Measurements from ENCODE around the gene ABLIM2. TPM values are rescaled to one million over a fixed set of nuclear protein-coding genes. Genes with fewer than 3 reads are reported as not detected.

The ABLIM2 gene
- total RNA-seq, 2 donors from 2014 or later, result 6.0 to 20.8 TPM

DNA sequence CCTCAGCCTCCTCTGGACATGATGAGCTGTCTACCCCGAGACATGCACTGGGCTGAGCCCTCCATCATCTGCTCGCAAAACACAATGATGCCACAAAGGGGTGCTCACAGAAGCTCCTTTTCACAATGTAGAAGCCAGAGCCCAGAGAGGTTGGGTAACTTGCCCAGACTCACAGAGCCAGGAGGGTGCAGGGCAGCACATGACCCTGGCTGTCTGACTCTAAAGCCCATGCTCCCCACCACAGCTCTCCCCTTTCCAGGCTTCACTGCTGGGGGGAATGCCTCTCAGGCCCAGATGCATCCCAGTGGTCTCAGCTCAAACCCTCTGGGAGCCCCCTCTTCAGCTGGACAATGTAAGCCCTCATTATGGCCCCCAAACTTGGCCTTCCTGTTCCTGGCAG lies 120.5 kb downstream of the ABLIM2 start:
- no peak overlapping the region for H3K27ac ChIP-seq
- intact Hi-C loops (cut with DNase I), result no loop called here
- no peaks in the 10 kb centered on the region for H3K27me3 ChIP-seq
- no peak for DNase-seq
- 90 to 100% methylated on average over 2 of the region's 2 CpGs for WGBS, 2 donors
- H3K4me3 ChIP-seq, result no peak overlapping the region
- no peaks in the 10 kb centered on the region for H3K4me1 ChIP-seq
- no peak for ATAC-seq
- TF ChIP-seq, protein P1, sequence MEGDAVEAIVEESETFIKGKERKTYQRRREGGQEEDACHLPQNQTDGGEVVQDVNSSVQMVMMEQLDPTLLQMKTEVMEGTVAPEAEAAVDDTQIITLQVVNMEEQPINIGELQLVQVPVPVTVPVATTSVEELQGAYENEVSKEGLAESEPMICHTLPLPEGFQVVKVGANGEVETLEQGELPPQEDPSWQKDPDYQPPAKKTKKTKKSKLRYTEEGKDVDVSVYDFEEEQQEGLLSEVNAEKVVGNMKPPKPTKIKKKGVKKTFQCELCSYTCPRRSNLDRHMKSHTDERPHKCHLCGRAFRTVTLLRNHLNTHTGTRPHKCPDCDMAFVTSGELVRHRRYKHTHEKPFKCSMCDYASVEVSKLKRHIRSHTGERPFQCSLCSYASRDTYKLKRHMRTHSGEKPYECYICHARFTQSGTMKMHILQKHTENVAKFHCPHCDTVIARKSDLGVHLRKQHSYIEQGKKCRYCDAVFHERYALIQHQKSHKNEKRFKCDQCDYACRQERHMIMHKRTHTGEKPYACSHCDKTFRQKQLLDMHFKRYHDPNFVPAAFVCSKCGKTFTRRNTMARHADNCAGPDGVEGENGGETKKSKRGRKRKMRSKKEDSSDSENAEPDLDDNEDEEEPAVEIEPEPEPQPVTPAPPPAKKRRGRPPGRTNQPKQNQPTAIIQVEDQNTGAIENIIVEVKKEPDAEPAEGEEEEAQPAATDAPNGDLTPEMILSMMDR (IDR thresholded peaks at IDR 0.05), result no peak
- no peak for TF ChIP-seq POLR2A (IDR thresholded peaks at IDR 0.05)
- H3K9me3 ChIP-seq, result no peaks in the 10 kb centered on the region
- no peaks in the 10 kb centered on the region for H3K36me3 ChIP-seq (replicated peaks in 1 of 2; ENCODE audit: insufficient read depth in 1 of 2, low read depth in 2 of 2)

DNA sequence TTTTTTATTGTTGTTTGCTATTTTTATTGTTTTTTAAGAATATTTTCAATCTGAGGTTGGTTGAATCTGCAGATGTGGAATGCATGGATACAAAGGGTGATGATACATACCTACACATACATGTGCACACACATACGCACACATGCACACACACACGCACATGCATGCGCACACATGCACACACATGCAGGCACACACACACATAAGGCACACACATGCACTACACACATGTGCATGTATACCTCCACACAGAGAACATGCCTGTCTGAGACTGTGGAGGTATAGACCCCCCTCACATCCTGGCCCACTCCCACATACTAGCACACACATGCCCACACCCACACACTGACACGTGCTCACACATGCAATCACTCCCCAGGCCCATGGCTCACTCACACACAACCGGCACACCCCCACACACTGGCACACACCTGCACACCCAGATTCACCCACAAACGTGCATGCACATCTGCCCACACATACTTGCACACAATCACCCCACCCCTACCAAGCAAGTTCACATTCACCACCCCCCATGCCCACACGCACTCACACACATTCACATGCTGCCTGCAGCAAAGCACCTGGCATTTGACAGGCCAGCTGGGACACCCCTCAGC lies 121.4 kb downstream of the ABLIM2 start:
- no peaks in the 10 kb centered on the region for H3K36me3 ChIP-seq (replicated peaks in 1 of 2; ENCODE audit: insufficient read depth in 1 of 2, low read depth in 2 of 2)
- H3K4me1 ChIP-seq, result no peaks in the 10 kb centered on the region
- no peak overlapping the region for H3K4me3 ChIP-seq
- no peak for DNase-seq
- TF ChIP-seq POLR2A (IDR thresholded peaks at IDR 0.05), result no peak
- H3K27me3 ChIP-seq, result no peaks in the 10 kb centered on the region
- WGBS, 2 donors, result 81 to 85% methylated on average over 6 to 7 of the region's 7 CpGs
- intact Hi-C loops (cut with DNase I), result no loop called here
- H3K9me3 ChIP-seq, result no peaks in the 10 kb centered on the region
- H3K27ac ChIP-seq, result no peak overlapping the region
- no peak for ATAC-seq

DNA sequence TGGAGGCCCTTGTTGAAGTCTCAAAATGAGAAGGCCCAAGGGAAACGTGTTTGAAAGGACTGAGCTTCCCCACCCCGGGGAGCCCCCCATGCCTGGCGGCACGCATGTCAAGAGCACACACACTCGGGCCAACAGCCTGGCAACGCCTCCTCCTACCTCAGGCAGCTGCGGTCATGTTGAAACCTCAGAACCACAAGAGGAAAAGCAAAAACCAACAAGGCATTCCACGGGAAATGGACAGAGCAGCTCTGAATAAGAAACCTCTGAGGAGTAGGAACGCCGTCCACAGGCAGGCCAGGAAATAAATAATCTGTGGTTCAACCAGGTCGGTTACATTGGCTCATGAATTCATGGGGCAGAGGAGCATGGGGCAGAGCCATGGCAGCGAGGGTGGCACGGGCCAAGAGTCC lies 123.2 kb downstream of the ABLIM2 start:
- no peaks in the 10 kb centered on the region for H3K9me3 ChIP-seq
- ATAC-seq (no peak), DNase-seq (no peak)
- no peak overlapping the region for H3K27ac ChIP-seq
- 70 to 80% methylated on average over 13 of the region's 13 CpGs for WGBS, 2 donors
- H3K4me3 ChIP-seq, result no peak overlapping the region
- TF ChIP-seq, protein P1 (IDR thresholded peaks at IDR 0.05), result no peak
- TF ChIP-seq POLR2A (IDR thresholded peaks at IDR 0.05), result no peak
- no peaks in the 10 kb centered on the region for H3K36me3 ChIP-seq (replicated peaks in 1 of 2; ENCODE audit: insufficient read depth in 1 of 2, low read depth in 2 of 2)
- intact Hi-C loops (cut with DNase I), result no loop called here
- no peaks in the 10 kb centered on the region for H3K27me3 ChIP-seq
- no peaks in the 10 kb centered on the region for H3K4me1 ChIP-seq

DNA sequence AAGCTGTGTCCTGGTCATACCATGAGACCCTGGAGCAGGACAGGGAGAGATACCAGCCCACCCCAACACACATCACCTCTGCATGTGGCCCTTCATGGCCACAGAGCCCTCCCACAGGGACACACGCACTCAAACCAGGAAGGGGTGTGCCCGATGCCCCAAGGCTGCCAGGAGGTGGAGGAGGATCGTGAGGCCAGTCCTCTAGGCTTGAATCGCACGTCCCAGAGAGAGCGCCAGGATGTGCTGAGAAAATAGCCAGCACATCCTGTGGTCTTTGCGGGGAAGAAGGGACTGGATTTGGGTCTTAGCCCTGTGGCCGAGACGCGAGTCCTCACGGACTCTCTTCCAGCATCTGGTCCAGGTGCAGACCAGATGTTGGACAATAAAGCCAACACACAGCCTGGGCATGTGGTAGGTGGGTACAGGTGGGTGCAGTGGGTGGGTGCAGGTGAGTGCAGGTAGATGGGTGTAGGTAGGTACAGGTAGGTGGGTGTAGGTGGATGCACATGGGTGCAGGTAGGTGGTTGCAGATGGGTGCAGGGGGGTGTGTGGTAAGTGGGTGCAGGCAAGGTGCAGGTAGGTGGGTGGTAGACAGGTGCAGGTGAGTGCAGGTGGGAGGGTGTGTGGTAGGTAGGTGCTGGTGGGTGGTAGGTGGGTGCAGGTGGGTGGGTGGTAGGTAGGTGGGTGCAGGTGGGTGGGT lies 124.6 kb downstream of the ABLIM2 start:
- TF ChIP-seq, protein P1 (IDR thresholded peaks at IDR 0.05), result no peak
- no peak for TF ChIP-seq POLR2A (IDR thresholded peaks at IDR 0.05)
- Histone ChIP-seq H3K36me3 (replicated peaks in 1 of 2; ENCODE audit: insufficient read depth in 1 of 2, low read depth in 2 of 2) (no peaks in the 10 kb centered on the region), H3K4me3 (no peak overlapping the region), H3K4me1 (no peaks in the 10 kb centered on the region), H3K27me3 (no peaks in the 10 kb centered on the region), H3K27ac (no peak overlapping the region), H3K9me3 (no peaks in the 10 kb centered on the region)
- ATAC-seq, result no peak
- WGBS, 2 donors, result 90 to 97% methylated on average over 9 to 11 of the region's 11 CpGs
- DNase-seq, result no peak
- intact Hi-C loops (cut with DNase I), result no loop called here

DNA sequence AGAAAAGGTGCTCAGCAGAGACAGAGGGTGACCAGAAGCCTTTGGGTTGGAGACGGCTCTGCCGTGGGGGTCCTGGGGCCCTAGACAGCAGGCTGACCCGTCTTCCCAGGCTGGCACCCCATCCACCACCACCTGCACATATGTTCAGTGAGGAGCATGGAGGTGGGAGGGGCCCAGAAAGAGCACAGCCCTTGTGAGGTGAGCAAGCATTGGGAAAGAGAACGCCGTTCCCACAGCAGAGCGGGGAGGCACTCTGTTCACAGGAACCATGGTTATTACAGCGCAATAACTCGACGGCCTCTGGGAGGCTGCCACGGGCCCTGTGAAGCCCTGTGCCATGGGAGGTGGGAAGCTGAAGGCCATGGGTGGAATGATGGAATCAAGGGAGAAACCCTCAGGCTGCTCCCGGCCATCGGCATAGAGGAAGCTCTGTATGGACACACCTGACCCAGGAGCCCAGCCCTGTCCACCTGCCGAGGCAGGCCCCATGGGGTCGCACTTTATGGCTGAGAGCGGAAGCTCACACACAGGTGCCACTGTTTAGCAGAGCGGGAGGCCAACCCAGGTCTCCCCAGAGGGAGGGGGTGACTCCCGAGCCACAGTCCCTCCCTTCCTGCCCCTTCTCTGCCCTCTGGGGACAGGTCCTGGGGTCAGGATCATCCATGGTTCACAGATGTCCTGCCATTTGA lies 125.4 kb downstream of the ABLIM2 start:
- no peaks in the 10 kb centered on the region for H3K27me3 ChIP-seq
- intact Hi-C loops (cut with DNase I), result no loop called here
- no peaks in the 10 kb centered on the region for H3K4me1 ChIP-seq
- ATAC-seq (no peak), DNase-seq (no peak)
- WGBS, 2 donors, result 88 to 92% methylated on average over 15 to 16 of the region's 17 CpGs
- H3K9me3 ChIP-seq, result no peaks in the 10 kb centered on the region
- H3K4me3 ChIP-seq, result no peak overlapping the region
- H3K27ac ChIP-seq, result no peak overlapping the region
- H3K36me3 ChIP-seq (replicated peaks in 1 of 2; ENCODE audit: insufficient read depth in 1 of 2, low read depth in 2 of 2), result no peaks in the 10 kb centered on the region
- TF ChIP-seq, protein P1 (IDR thresholded peaks at IDR 0.05), result no peak
- TF ChIP-seq POLR2A (IDR thresholded peaks at IDR 0.05), result no peak

Data from body of pancreas (tissue), 4 donors.